ENCODE results near the gene NUDT22. TPM values are rescaled to one million over a fixed set of nuclear protein-coding genes. Genes with fewer than 3 reads are reported as not detected.
A peak's percentile ranks its signal among the peaks of the same experiment; 100 is the strongest.

Gene NUDT22
- total RNA-seq, 1 experiment from 2014 or later, result 72.4 TPM

- Histone ChIP-seq H3K36me3 (ENCODE audit: insufficient read depth, low read length, poor library complexity, severe bottlenecking) (peaks cover 52% of the 10 kb centered on the region), H3K27ac (ENCODE audit: low read depth, low read length, poor library complexity, severe bottlenecking) (no peak overlapping the region), H3K27me3 (replicated peaks; ENCODE audit: insufficient read depth, low read depth, low read length, poor library complexity) (no peaks in the 10 kb centered on the region), H3K9me3 (ENCODE audit: low read depth, low read length, poor library complexity, severe bottlenecking) (no peaks in the 10 kb centered on the region), H3K4me3 (ENCODE audit: low read depth, low read length, poor library complexity, severe bottlenecking) (no peak overlapping the region), H3K4me1 (ENCODE audit: insufficient read depth, low read length, poor library complexity, severe bottlenecking) (peaks cover 11% of the 10 kb centered on the region)
- CTCF ChIA-PET, result no interaction called here
- DNase-seq (ENCODE audit: low spot score), result no peak
- intact Hi-C loops (cut with micrococcal nuclease; ENCODE audit: unreplicated experiment), result no loop called here
- BruUV-seq (replicated peaks), result no TSS peak
- no peak for TF ChIP-seq EZH2 (IDR thresholded peaks at IDR 0.05; ENCODE audit: borderline replicate concordance, low read depth, low read length, poor library complexity, severe bottlenecking)
- no peak for TF ChIP-seq CTCF (conservative IDR thresholded peaks at IDR 0.05; ENCODE audit: low read depth, low read length)
- POLR2A ChIA-PET (ENCODE audit: low non-redundant PET), result no interaction called here
Measured at GRCh38 chr11:64219755-64220154, 6.3 kb upstream of the NUDT22 start.

- Histone ChIP-seq H3K4me1 (ENCODE audit: insufficient read depth, low read length, poor library complexity, severe bottlenecking) (peaks cover 10% of the 10 kb centered on the region), H3K4me3 (ENCODE audit: low read depth, low read length, poor library complexity, severe bottlenecking) (no peak overlapping the region), H3K36me3 (ENCODE audit: insufficient read depth, low read length, poor library complexity, severe bottlenecking) (peaks cover 47% of the 10 kb centered on the region), H3K27me3 (replicated peaks; ENCODE audit: insufficient read depth, low read depth, low read length, poor library complexity) (no peaks in the 10 kb centered on the region), H3K9me3 (ENCODE audit: low read depth, low read length, poor library complexity, severe bottlenecking) (no peaks in the 10 kb centered on the region), H3K27ac (ENCODE audit: low read depth, low read length, poor library complexity, severe bottlenecking) (no peak overlapping the region)
- DNase-seq (ENCODE audit: low spot score), result no peak
- no TSS peak for BruUV-seq (replicated peaks)
- intact Hi-C loops (cut with micrococcal nuclease; ENCODE audit: unreplicated experiment), result no loop called here
- TF ChIP-seq CTCF (conservative IDR thresholded peaks at IDR 0.05; ENCODE audit: low read depth, low read length) (no peak), EZH2 (IDR thresholded peaks at IDR 0.05; ENCODE audit: borderline replicate concordance, low read depth, low read length, poor library complexity, severe bottlenecking) (no peak)
- ChIA-PET CTCF (no interaction called here), POLR2A (ENCODE audit: low non-redundant PET) (no interaction called here)
Measured at GRCh38 chr11:64220271-64220670, 5.8 kb upstream of the NUDT22 start.

GRCh38 chr11:64220798-64221197, 5.3 kb upstream of the NUDT22 start:
- ChIA-PET CTCF (no interaction called here), POLR2A (ENCODE audit: low non-redundant PET) (no interaction called here)
- Histone ChIP-seq H3K27ac (ENCODE audit: low read depth, low read length, poor library complexity, severe bottlenecking) (no peak overlapping the region), H3K4me3 (ENCODE audit: low read depth, low read length, poor library complexity, severe bottlenecking) (no peak overlapping the region), H3K4me1 (ENCODE audit: insufficient read depth, low read length, poor library complexity, severe bottlenecking) (peaks cover 7% of the 10 kb centered on the region), H3K36me3 (ENCODE audit: insufficient read depth, low read length, poor library complexity, severe bottlenecking) (peaks cover 46% of the 10 kb centered on the region), H3K27me3 (replicated peaks; ENCODE audit: insufficient read depth, low read depth, low read length, poor library complexity) (no peaks in the 10 kb centered on the region), H3K9me3 (ENCODE audit: low read depth, low read length, poor library complexity, severe bottlenecking) (no peaks in the 10 kb centered on the region)
- no peak for TF ChIP-seq EZH2 (IDR thresholded peaks at IDR 0.05; ENCODE audit: borderline replicate concordance, low read depth, low read length, poor library complexity, severe bottlenecking)
- BruUV-seq (replicated peaks), result no TSS peak
- DNase-seq (ENCODE audit: low spot score), result no peak
- intact Hi-C loops (cut with micrococcal nuclease; ENCODE audit: unreplicated experiment), result no loop called here

GRCh38 chr11:64222651-64223000, 3.4 kb upstream of the NUDT22 start:
- intact Hi-C loops (cut with micrococcal nuclease; ENCODE audit: unreplicated experiment), result no loop called here
- no TSS peak for BruUV-seq (replicated peaks)

More at GRCh38 chr11:64222651-64223000, 3.4 kb upstream of the NUDT22 start:
- POLR2A ChIA-PET (ENCODE audit: low non-redundant PET), result no interaction called here
- Histone ChIP-seq H3K4me3 (ENCODE audit: low read depth, low read length, poor library complexity, severe bottlenecking) (no peak overlapping the region), H3K9me3 (ENCODE audit: low read depth, low read length, poor library complexity, severe bottlenecking) (no peaks in the 10 kb centered on the region), H3K4me1 (ENCODE audit: insufficient read depth, low read length, poor library complexity, severe bottlenecking) (peaks cover 15% of the 10 kb centered on the region), H3K36me3 (ENCODE audit: insufficient read depth, low read length, poor library complexity, severe bottlenecking) (peaks cover 46% of the 10 kb centered on the region), H3K27me3 (replicated peaks; ENCODE audit: insufficient read depth, low read depth, low read length, poor library complexity) (no peaks in the 10 kb centered on the region), H3K27ac (ENCODE audit: low read depth, low read length, poor library complexity, severe bottlenecking) (peak overlapping the region; percentile 1)
- CTCF ChIA-PET, result no interaction called here
- no peak for DNase-seq (ENCODE audit: low spot score)
- TF ChIP-seq EZH2 (IDR thresholded peaks at IDR 0.05; ENCODE audit: borderline replicate concordance, low read depth, low read length, poor library complexity, severe bottlenecking), result no peak

All from A673 (cell line).